Sigmoid colon (tissue), 4 donors: ENCODE data around the gene RPH3AL.

Experiments
- CTCF ChIP-seq, 4 experiments: fragments of 450-650 bp in 3 of 4; fragments of 200-600 bp in 1 of 4; IDR thresholded peaks; one replicate each; pipeline ENCODE4 v1.5.1; 2016 to 2019; ENCODE audit warnings: antibody characterized with exemption in 4 of 4, mild to moderate bottlenecking in 3 of 4, moderate library complexity in 2 of 4
- EP300 ChIP-seq, 4 donors: sonication (generic); formaldehyde crosslinking; IDR thresholded peaks; one replicate each; pipeline ENCODE4 v1.6.1; 2017; ENCODE audit warnings: antibody characterized with exemption in 4 of 4
- POLR2A ChIP-seq, 2 donors: fragments of 450-650 bp; IDR thresholded peaks; one replicate each; pipeline ENCODE4 v1.6.1; 2016; ENCODE audit warnings: antibody characterized with exemption in 2 of 2, mild to moderate bottlenecking in 2 of 2, moderate library complexity in 2 of 2
- POLR2AphosphoS5 ChIP-seq, 4 donors: sonication (generic); formaldehyde crosslinking; IDR thresholded peaks; one replicate each; pipeline ENCODE4 v1.6.1; 2017; ENCODE audit warnings: antibody characterized with exemption in 4 of 4

GRCh38 chr17:227946-228615 is 124.5 kb downstream of the RPH3AL start:
- no peak for TF ChIP-seq CTCF (IDR thresholded peaks at IDR 0.05)
- no peak for TF ChIP-seq POLR2A (IDR thresholded peaks at IDR 0.05)
- no peak for TF ChIP-seq EP300 (IDR thresholded peaks at IDR 0.05)
- no peak for TF ChIP-seq POLR2AphosphoS5 (IDR thresholded peaks at IDR 0.05)
